HepG2 (cell line): ENCODE results near the gene USF1. TPM values are rescaled to one million over a fixed set of nuclear protein-coding genes. Genes with fewer than 3 reads are reported as not detected.

Source experiments
- CCDC6 ChIP-seq: sonication (generic); formaldehyde crosslinking; IDR thresholded peaks from 2 replicates; pipeline ENCODE4 v1.8.1; 2022; ENCODE audit warnings: mild to moderate bottlenecking, missing genetic modification reagents, moderate library complexity
- EEA1 ChIP-seq: sonication (generic); formaldehyde crosslinking; IDR thresholded peaks from 2 replicates; pipeline ENCODE4 v1.5.1; 2020; ENCODE audit warnings: mild to moderate bottlenecking, missing genetic modification reagents, borderline replicate concordance
- ELF4 ChIP-seq: sonication (generic); formaldehyde crosslinking; IDR thresholded peaks from 2 replicates; pipeline ENCODE4 v1.5.0; 2020; ENCODE audit warnings: missing genetic modification reagents, mild to moderate bottlenecking, moderate library complexity, borderline replicate concordance
- HMG20B ChIP-seq: conservative IDR thresholded peaks from 2 replicates; pipeline ENCODE4 v1.6.1; 2016; ENCODE audit warnings: missing genetic modification reagents, missing compliant biosample characterization
- NCOA1 ChIP-seq: sonication (generic); formaldehyde crosslinking; IDR thresholded peaks from 2 replicates; pipeline ENCODE4 v1.9.0; 2021; ENCODE audit warnings: missing genetic modification reagents
- NR3C1 ChIP-seq: sonication (generic); formaldehyde crosslinking; IDR thresholded peaks from 2 replicates; pipeline ENCODE4 v1.4.0; 2020; ENCODE audit warnings: missing genetic modification reagents
- POLR2G ChIP-seq: fragments of 200-400 bp; formaldehyde crosslinking; IDR thresholded peaks from 2 replicates; pipeline ENCODE4 v1.6.1; 2018; ENCODE audit warnings: mild to moderate bottlenecking, low read depth, low read length, moderate library complexity
- RARA ChIP-seq: IDR thresholded peaks from 2 replicates; pipeline ENCODE4 v1.6.1; 2016; ENCODE audit warnings: missing genetic modification reagents, missing compliant biosample characterization
- TFAP4 ChIP-seq: sonication (generic); IDR thresholded peaks from 2 replicates; pipeline ENCODE4 v1.6.1; 2016; ENCODE audit warnings: low read depth, borderline replicate concordance
- ZFP41 ChIP-seq: sonication (generic); formaldehyde crosslinking; IDR thresholded peaks from 2 replicates; pipeline ENCODE4 v1.4.0; 2020; ENCODE audit warnings: mild to moderate bottlenecking, missing genetic modification reagents, borderline replicate concordance
- ZNF431 ChIP-seq: sonication (generic); formaldehyde crosslinking; IDR thresholded peaks from 2 replicates; pipeline ENCODE4 v1.9.0; 2022; ENCODE audit warnings: missing genetic modification reagents, low read depth, mild to moderate bottlenecking, borderline replicate concordance
- ZNF564 ChIP-seq: sonication (generic); formaldehyde crosslinking; IDR thresholded peaks from 2 replicates; pipeline ENCODE4 v1.8.1; 2023; ENCODE audit warnings: mild to moderate bottlenecking, missing genetic modification reagents
- ZNF670 ChIP-seq: sonication (generic); formaldehyde crosslinking; IDR thresholded peaks from 2 replicates; pipeline ENCODE4 v1.8.0; 2022; ENCODE audit warnings: mild to moderate bottlenecking, missing genetic modification reagents, borderline replicate concordance
- ZNF740 ChIP-seq: sonication (generic); formaldehyde crosslinking; IDR thresholded peaks from 2 replicates; pipeline ENCODE4 v1.4.0; 2020; ENCODE audit warnings: missing genetic modification reagents
- ZNF772 ChIP-seq: sonication (generic); formaldehyde crosslinking; IDR thresholded peaks from 2 replicates; pipeline ENCODE4 v1.5.0; 2020; ENCODE audit warnings: mild to moderate bottlenecking, missing genetic modification reagents
- ZNF775 ChIP-seq: sonication (generic); formaldehyde crosslinking; IDR thresholded peaks from 2 replicates; pipeline ENCODE4 v1.4.0; 2020; ENCODE audit warnings: missing genetic modification reagents, mild to moderate bottlenecking, moderate library complexity, borderline replicate concordance
- ZNF878 ChIP-seq: sonication (generic); formaldehyde crosslinking; IDR thresholded peaks from 2 replicates; pipeline ENCODE4 v1.8.1; 2023; ENCODE audit warnings: mild to moderate bottlenecking, missing genetic modification reagents, moderate library complexity
- ZSCAN31 ChIP-seq: sonication (generic); formaldehyde crosslinking; IDR thresholded peaks from 2 replicates; pipeline ENCODE4 v1.5.0; 2020; ENCODE audit warnings: low read depth, mild to moderate bottlenecking, missing genetic modification reagents
- polyA plus RNA-seq, 8 experiments: library from polyadenylated mRNA; depleted of rRNA in 3 of 8; stranded (reverse) in 7 of 8; unstranded in 1 of 8; fragments of >200 nt; fragmentation: Illumina TruSeq in 4 of 8; extraction: Trizol in 4 of 8; gene quantifications; 2 replicates each; pipeline versions ENCODE4 v1.2.1 to v1.2.3, GENCODE V29; 2011 to 2016; ENCODE audit warnings: low read depth in 4 of 8, missing spikeins in 1 of 8, mixed read lengths in 1 of 8; ENCODE audit not compliant: insufficient read depth in 1 of 8
- total RNA-seq, 5 experiments: library from RNA; depleted of rRNA; stranded (reverse); fragments of >200 nt; fragmentation: Illumina TruSeq; extraction: Trizol; gene quantifications; 2 replicates each; pipeline ENCODE4 v1.2.3, GENCODE V29; 2016; ENCODE audit warnings: low read depth in 1 of 5
- TF ChIP-seq, protein P1 (sequence below): sonication (generic); formaldehyde crosslinking; IDR thresholded peaks from 2 replicates; pipeline ENCODE4 v1.8.1; 2023; ENCODE audit warnings: mild to moderate bottlenecking, missing genetic modification reagents
- TF ChIP-seq, protein P2 (sequence below): sonication (generic); formaldehyde crosslinking; IDR thresholded peaks from 2 replicates; pipeline ENCODE4 v1.8.0; 2022; ENCODE audit warnings: missing genetic modification reagents, low read depth, mild to moderate bottlenecking, borderline replicate concordance
- TF ChIP-seq, protein P3 (sequence below): sonication (generic); formaldehyde crosslinking; IDR thresholded peaks from 2 replicates; pipeline ENCODE4 v1.4.0; 2020; ENCODE audit warnings: missing genetic modification reagents

Gene USF1
- total and polyA plus RNA-seq, 2 of the 13 experiments (the other 11 are each of a cell fraction or from before 2014, with no cell fraction given), result 26.9 to 39.4 TPM

DNA sequence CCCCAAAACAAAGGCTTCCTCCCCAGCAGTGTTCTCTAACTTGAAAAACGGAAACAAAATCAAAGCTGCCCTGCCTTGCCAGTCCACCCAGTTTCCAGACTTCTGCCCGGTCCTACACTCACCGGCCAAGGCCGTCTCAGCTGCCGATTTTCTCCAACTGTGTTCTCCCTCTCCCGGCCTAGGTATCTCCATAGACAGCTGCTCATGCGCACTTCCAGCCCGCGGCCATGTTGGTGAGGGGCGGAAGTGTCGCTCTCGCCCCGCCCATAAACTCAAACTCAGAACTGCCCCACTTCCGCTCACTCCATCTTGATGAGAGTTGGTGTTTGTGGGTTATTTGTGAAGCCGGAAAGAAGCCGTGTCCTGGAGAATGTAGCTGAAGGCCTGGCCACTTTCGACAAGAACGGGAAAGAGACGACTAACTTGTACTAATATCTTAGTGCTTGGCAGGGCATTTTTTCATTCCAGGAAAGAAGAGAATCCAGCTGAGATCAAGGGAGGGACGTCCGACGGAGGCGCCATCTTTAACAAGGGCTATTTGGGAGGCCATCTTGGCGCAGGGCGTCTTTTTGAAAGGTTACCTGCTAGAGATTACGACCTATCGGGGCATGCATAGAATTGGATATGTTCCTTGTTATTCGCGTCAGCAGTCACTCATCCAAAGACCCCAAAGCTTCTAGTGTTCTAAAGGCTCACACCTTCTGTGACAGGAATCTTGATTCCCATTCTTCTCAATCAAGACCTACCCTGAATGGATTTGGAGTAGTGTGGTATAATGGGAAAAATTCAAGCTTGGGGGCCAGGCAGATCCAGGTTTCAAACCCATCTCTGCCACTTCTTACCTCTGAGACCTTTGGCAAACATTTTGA lies at the start of gene USF1 (continued):
- TF ChIP-seq NCOA1 (CRISPR knock-in tag) (peak; percentile 41; the same call in 1 of the 2 replicates), ZNF670 (no peak), EEA1 (no peak), ZNF878 (CRISPR knock-in tag) (no peak), ZSCAN31 (peak; percentile 85), ZNF564 (CRISPR knock-in tag) (peak; percentile 76), NR3C1 (CRISPR knock-in tag) (no peak), ZNF740 (CRISPR knock-in tag) (no peak), ZNF431 (CRISPR knock-in tag) (0 out of 2 replicates have a peak, but pooled peaks have one; percentile 35), ZNF772 (CRISPR knock-in tag) (peak; percentile 93; the same call in 1 of the 2 replicates), ZFP41 (no peak), RARA (CRISPR knock-in tag) (no peak), POLR2G (peak; percentile 93), TFAP4 (peak; percentile 47; the same call in 1 of the 2 replicates), ELF4 (peak; percentile 95), ZNF775 (CRISPR knock-in tag) (0 out of 2 replicates have a peak, but pooled peaks have one; percentile 29), CCDC6 (CRISPR knock-in tag) (0 out of 2 replicates have a peak, but pooled peaks have one; percentile 63), HMG20B (CRISPR knock-in tag) (no peak)
- TF ChIP-seq, protein P1, sequence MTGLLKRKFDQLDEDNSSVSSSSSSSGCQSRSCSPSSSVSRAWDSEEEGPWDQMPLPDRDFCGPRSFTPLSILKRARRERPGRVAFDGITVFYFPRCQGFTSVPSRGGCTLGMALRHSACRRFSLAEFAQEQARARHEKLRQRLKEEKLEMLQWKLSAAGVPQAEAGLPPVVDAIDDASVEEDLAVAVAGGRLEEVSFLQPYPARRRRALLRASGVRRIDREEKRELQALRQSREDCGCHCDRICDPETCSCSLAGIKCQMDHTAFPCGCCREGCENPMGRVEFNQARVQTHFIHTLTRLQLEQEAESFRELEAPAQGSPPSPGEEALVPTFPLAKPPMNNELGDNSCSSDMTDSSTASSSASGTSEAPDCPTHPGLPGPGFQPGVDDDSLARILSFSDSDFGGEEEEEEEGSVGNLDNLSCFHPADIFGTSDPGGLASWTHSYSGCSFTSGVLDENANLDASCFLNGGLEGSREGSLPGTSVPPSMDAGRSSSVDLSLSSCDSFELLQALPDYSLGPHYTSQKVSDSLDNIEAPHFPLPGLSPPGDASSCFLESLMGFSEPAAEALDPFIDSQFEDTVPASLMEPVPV (CRISPR knock-in tag), result no peak; the same call in none of the 2 replicates
- TF ChIP-seq, protein P2, sequence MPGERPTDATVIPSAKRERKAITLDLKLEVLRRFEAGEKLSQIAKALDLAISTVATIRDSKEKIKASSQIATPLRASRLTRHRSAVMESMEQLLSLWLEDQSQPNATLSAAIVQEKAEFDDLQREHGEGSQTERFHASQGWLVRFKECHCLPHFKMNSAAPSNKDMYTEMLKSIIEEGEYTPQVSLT (CRISPR knock-in tag), result peak; percentile 64; the same call in 1 of the 2 replicates
- TF ChIP-seq, protein P3, sequence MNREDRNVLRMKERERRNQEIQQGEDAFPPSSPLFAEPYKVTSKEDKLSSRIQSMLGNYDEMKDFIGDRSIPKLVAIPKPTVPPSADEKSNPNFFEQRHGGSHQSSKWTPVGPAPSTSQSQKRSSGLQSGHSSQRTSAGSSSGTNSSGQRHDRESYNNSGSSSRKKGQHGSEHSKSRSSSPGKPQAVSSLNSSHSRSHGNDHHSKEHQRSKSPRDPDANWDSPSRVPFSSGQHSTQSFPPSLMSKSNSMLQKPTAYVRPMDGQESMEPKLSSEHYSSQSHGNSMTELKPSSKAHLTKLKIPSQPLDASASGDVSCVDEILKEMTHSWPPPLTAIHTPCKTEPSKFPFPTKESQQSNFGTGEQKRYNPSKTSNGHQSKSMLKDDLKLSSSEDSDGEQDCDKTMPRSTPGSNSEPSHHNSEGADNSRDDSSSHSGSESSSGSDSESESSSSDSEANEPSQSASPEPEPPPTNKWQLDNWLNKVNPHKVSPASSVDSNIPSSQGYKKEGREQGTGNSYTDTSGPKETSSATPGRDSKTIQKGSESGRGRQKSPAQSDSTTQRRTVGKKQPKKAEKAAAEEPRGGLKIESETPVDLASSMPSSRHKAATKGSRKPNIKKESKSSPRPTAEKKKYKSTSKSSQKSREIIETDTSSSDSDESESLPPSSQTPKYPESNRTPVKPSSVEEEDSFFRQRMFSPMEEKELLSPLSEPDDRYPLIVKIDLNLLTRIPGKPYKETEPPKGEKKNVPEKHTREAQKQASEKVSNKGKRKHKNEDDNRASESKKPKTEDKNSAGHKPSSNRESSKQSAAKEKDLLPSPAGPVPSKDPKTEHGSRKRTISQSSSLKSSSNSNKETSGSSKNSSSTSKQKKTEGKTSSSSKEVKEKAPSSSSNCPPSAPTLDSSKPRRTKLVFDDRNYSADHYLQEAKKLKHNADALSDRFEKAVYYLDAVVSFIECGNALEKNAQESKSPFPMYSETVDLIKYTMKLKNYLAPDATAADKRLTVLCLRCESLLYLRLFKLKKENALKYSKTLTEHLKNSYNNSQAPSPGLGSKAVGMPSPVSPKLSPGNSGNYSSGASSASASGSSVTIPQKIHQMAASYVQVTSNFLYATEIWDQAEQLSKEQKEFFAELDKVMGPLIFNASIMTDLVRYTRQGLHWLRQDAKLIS (CRISPR knock-in tag), result no peak
